DMS153 (cell line): ENCODE measurements around the gene FAF1.
A peak's percentile ranks its signal among the peaks of the same experiment; 100 is the strongest.

ENCODE experiments used
- DNase-seq: peaks from one replicate; lab custom pipeline; 2025; lab: John Stamatoyannopoulos, UW

FAF1 gene

GRCh38 chr1:50488876-50489275 is 471.2 kb downstream of the FAF1 start:
- no peak for DNase-seq

GRCh38 chr1:50488356-50488755 is 471.7 kb downstream of the FAF1 start:
- no peak for DNase-seq

- no peak for DNase-seq
Observed at GRCh38 chr1:50487725-50488124, 472.3 kb downstream of the FAF1 start.

- peak; percentile 64 for DNase-seq
Observed at GRCh38 chr1:50481142-50481736, 478.8 kb downstream of the FAF1 start.

- DNase-seq = no peak
Observed at GRCh38 chr1:50476800-50477199, 483.3 kb downstream of the FAF1 start.

GRCh38 chr1:50474859-50475809 is 484.9 kb downstream of the FAF1 start:
- DNase-seq = peak; percentile 67

GRCh38 chr1:50473513-50473912 is 486.6 kb downstream of the FAF1 start:
- no peak for DNase-seq

- DNase-seq = no peak
Observed at GRCh38 chr1:50471967-50472366, 488.1 kb downstream of the FAF1 start.

- no peak for DNase-seq
Observed at GRCh38 chr1:50462964-50463363, 497.1 kb downstream of the FAF1 start.

- DNase-seq = no peak
Observed at GRCh38 chr1:50458507-50458906, 501.6 kb downstream of the FAF1 start.

- no peak for DNase-seq
Observed at GRCh38 chr1:50454911-50455310, 505.2 kb downstream of the FAF1 start.

GRCh38 chr1:50453266-50453665 is 506.8 kb downstream of the FAF1 start:
- DNase-seq = peak; percentile 47

GRCh38 chr1:50452700-50453099 is 507.4 kb downstream of the FAF1 start:
- no peak for DNase-seq

- DNase-seq = no peak
Observed at GRCh38 chr1:50450861-50451653, 509.0 kb downstream of the FAF1 start.

- DNase-seq = no peak
Observed at GRCh38 chr1:50447961-50448360, 512.1 kb downstream of the FAF1 start.

GRCh38 chr1:50441183-50441582 is 518.9 kb downstream of the FAF1 start:
- DNase-seq = no peak

GRCh38 chr1:50438945-50439344 is 521.1 kb downstream of the FAF1 start:
- no peak for DNase-seq

- no peak for DNase-seq
Observed at GRCh38 chr1:50436489-50436888, 523.6 kb downstream of the FAF1 start.

GRCh38 chr1:50430010-50430405 is 530.1 kb downstream of the FAF1 start:
- no peak for DNase-seq

GRCh38 chr1:50427818-50428779 is 532.0 kb downstream of the FAF1 start:
- no peak for DNase-seq

- no peak for DNase-seq
Observed at GRCh38 chr1:50427086-50427817, 532.8 kb downstream of the FAF1 start.
